Left lung (tissue), 10 donors: ENCODE results near the gene CPNE8. TPM values are rescaled to one million over a fixed set of nuclear protein-coding genes. Genes with fewer than 3 reads are reported as not detected.

Experiments
- ATAC-seq: fragments of 200-7000 bp; cut with Tn5 transposase; one replicate; pipeline ENCODE4 v1.9.1; 2020; ENCODE audit warnings: moderate library complexity
- DNase-seq, 4 donors: peaks; one replicate each; pipeline ENCODE4 v3.0.0-alpha.2; 2013 to 2020
- H3K27ac ChIP-seq, 2 donors: fragments of 200-600 bp; sonication (generic) in 1 of 2; one replicate each; pipeline versions ENCODE4 v1.5.0 to v1.8.0; 2020 to 2021
- H3K27me3 ChIP-seq, 2 donors: fragments of 200-600 bp; sonication (generic) in 1 of 2; one replicate each; pipeline versions ENCODE4 v1.5.0 to v1.8.0; 2020 to 2021
- H3K36me3 ChIP-seq, 2 donors: fragments of 200-600 bp; sonication (generic) in 1 of 2; one replicate each; pipeline versions ENCODE4 v1.5.0 to v1.8.0; 2020 to 2021
- H3K4me1 ChIP-seq, 2 donors: fragments of 200-600 bp; one replicate each; pipeline ENCODE4 v1.8.0; 2021
- H3K4me3 ChIP-seq, 2 donors: fragments of 200-600 bp; sonication (generic) in 1 of 2; one replicate each; pipeline versions ENCODE4 v1.5.0 to v1.8.0; 2020 to 2021; ENCODE audit warnings: mild to moderate bottlenecking in 1 of 2
- H3K9me3 ChIP-seq, 2 donors: fragments of 200-600 bp; sonication (generic) in 1 of 2; one replicate each; pipeline versions ENCODE4 v1.5.0 to v1.8.0; 2020 to 2021
- CTCF ChIP-seq, 2 donors: fragments of 200-600 bp; sonication (generic) in 1 of 2; IDR thresholded peaks; one replicate each; pipeline versions ENCODE4 v1.5.0 to v1.8.0; 2021; ENCODE audit warnings: antibody characterized with exemption in 2 of 2
- intact Hi-C, 2 donors: fragments of 100-400 bp; cut with DNase I; formaldehyde crosslinking; loops; one replicate each; pipeline versions ENCODE4 v1.11.2 to v1.14.2; 2022
- polyA plus RNA-seq, 6 donors: library from polyadenylated mRNA; unstranded; fragments of 120-200 nt; gene quantifications; one replicate each; pipeline ENCODE4 v1.2.1, GENCODE V29; 2013; ENCODE audit not compliant: insufficient read length in 6 of 6
- total RNA-seq, 2 donors: library from RNA; stranded (reverse); fragmentation: NEBNext Ultra II Directional; extraction: Animal tissue kit (Norgen Biotek cat#: 25700); gene quantifications; one replicate each; pipeline ENCODE4 v1.2.1, GENCODE V29; 2021
- donor health status: DM: no; HTN: yes; CAD: no.
- donor health status: DM: no; HTN: no; CAD: no.

CPNE8 gene
- total and polyA plus RNA-seq, 8 donors: 6.4 to 25.8 (median 9.3) TPM

GRCh38 chr12:38898001-38898684 lies 7.2 kb downstream of the CPNE8 start:
- peaks cover 0 to 26% of the 10 kb centered on the region in 2 donors for H3K4me1 ChIP-seq
- no peak overlapping the region for H3K27ac ChIP-seq
- no peaks in the 10 kb centered on the region for H3K36me3 ChIP-seq
- no peaks in the 10 kb centered on the region for H3K9me3 ChIP-seq
- intact Hi-C loops: no loop called here
- H3K27me3 ChIP-seq: no peaks in the 10 kb centered on the region
- TF ChIP-seq CTCF (IDR thresholded peaks at IDR 0.05): no peak
- DNase-seq (no peak), ATAC-seq (no peak)
- H3K4me3 ChIP-seq: no peak overlapping the region

- Histone ChIP-seq H3K4me1 (peaks cover 0 to 27% of the 10 kb centered on the region in 2 donors), H3K4me3 (no peak overlapping the region), H3K9me3 (no peaks in the 10 kb centered on the region), H3K27ac (no peak overlapping the region), H3K27me3 (no peaks in the 10 kb centered on the region), H3K36me3 (no peaks in the 10 kb centered on the region)
- no peak for TF ChIP-seq CTCF (IDR thresholded peaks at IDR 0.05)
- no peak for DNase-seq
- intact Hi-C loops: no loop called here
- ATAC-seq: no peak
Observed at GRCh38 chr12:38895446-38895845, 9.9 kb downstream of the CPNE8 start.

GRCh38 chr12:38892976-38893375 lies 12.4 kb downstream of the CPNE8 start:
- Histone ChIP-seq H3K27me3 (no peaks in the 10 kb centered on the region), H3K4me1 (peaks cover 0 to 31% of the 10 kb centered on the region in 2 donors), H3K4me3 (no peak overlapping the region), H3K27ac (no peak overlapping the region), H3K36me3 (no peaks in the 10 kb centered on the region), H3K9me3 (no peaks in the 10 kb centered on the region)
- DNase-seq (no peak), ATAC-seq (no peak)
- intact Hi-C loops: no loop called here
- TF ChIP-seq CTCF (IDR thresholded peaks at IDR 0.05): no peak

- Histone ChIP-seq H3K36me3 (no peaks in the 10 kb centered on the region), H3K9me3 (no peaks in the 10 kb centered on the region), H3K4me3 (no peak overlapping the region), H3K4me1 (peaks cover 0 to 29% of the 10 kb centered on the region in 2 donors), H3K27ac (no peak overlapping the region), H3K27me3 (no peaks in the 10 kb centered on the region)
- no peak for TF ChIP-seq CTCF (IDR thresholded peaks at IDR 0.05)
- intact Hi-C loops: no loop called here
- DNase-seq (no peak), ATAC-seq (peak; percentile 72)
Observed at GRCh38 chr12:38892087-38892786, 13.2 kb downstream of the CPNE8 start.

GRCh38 chr12:38890102-38890855 lies 15.1 kb downstream of the CPNE8 start:
- no peak for TF ChIP-seq CTCF (IDR thresholded peaks at IDR 0.05)
- DNase-seq: no peak
- no peak for ATAC-seq

More at GRCh38 chr12:38890102-38890855, 15.1 kb downstream of the CPNE8 start:
- peak overlapping the region in 1 of 2 donors; percentile 24 for H3K27ac ChIP-seq
- intact Hi-C loops: no loop called here
- no peaks in the 10 kb centered on the region for H3K36me3 ChIP-seq
- H3K4me1 ChIP-seq: peaks cover 0 to 35% of the 10 kb centered on the region in 2 donors
- H3K9me3 ChIP-seq: no peaks in the 10 kb centered on the region
- H3K27me3 ChIP-seq: no peaks in the 10 kb centered on the region
- no peak overlapping the region for H3K4me3 ChIP-seq
